HG03045 (cell line): ENCODE measurements around the gene ABHD5.

Experiments
- ATAC-seq: cut with Tn5 transposase; IDR thresholded peaks from one replicate; pipeline ENCODE4 v1.9.1; 2021; ENCODE audit warnings: mild to moderate bottlenecking, moderate library complexity; ENCODE audit not compliant: unreplicated experiment

Gene ABHD5

DNA sequence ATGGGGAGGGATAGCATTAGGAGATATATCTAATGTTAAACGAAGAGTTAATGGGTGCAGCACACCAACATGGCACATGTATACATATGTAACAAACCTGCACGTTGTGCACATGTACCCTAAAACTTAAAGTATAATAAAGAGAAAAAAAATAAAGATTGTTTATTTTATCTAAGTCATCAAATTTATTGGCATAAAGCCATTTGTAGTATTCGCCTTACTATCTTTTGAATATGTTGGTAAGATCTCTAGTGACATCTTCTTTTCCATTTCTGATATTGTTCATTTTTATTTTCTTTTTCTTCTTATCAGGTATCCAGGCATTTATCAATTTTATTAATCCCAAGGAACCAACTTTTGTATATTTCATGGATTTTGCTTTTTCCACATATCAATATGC is 5.8 kb upstream of the ABHD5 start:
- no peak for ATAC-seq

DNA sequence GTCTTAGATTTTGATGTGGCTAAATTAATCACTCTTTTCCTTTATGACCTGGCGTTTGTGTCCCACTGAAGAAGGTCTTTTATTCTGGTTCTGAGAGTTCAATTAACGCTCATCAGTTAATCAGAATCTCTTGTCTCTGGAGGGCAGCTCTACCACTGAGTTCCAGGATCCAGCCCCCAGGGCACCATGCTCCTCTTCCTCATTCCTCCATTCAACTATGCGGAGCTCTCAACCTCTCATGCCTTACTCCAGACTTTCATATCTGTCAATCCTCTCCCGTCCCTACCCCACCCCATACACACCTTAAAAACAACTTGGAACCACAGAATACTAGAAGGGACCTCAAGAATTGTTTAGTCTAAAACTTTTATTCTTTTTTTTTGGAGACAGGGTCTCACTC is 4.8 kb upstream of the ABHD5 start:
- no peak for ATAC-seq

DNA sequence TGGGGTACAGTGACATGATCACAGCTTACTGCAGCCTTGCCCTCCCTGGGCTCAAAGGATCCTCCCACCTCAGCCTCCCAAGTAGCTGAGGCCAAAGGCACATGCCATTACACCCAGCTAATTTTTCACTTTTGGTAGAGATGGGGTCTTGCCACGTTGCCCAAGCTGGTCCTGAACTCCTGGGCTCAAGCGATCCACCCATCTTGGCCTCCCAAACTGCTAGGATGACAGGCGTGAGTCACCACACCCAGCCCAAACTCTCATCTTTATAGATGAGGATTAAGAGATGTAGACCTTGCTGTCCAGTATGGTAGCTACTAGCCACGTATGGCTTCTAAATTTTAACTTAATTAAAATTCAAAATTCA is 4.4 kb upstream of the ABHD5 start:
- ATAC-seq, result no peak

DNA sequence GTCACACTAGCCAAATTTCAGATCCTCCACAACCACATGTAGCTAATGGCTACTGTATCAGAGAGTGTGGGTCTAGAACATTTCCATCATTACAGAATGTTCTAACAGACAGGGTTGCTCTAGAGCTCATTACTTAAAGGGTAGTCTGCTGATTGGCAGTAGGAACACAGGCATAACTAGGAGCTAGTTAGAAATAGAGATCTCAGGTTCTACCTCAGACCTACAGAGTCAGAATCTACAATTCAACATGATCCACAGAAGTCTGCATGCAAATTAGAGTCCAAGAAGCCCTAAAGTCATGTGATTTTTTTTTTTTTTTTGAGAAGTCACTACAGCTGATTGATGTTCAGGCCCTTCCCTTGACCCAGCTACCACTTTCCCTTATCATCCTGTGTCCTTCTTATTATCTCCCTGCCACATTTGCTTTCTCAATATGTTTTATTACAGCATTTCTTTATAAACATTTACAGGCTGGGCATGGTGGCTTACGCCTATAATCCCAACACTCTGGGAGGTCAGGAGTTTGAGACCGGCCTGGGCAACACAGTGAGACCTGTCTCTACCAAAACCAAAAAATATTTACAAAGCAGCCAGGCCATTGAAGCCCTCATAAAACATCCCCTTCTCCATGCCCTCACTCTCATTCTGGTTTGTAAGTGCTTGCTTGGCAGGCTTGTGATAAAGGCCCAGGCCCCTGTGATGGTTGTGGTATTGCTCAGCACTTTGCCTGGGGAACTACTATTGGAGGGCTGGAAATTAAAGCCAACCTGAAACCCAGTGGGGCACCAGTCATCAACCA is 3.8 kb upstream of the ABHD5 start:
- ATAC-seq, result no peak

DNA sequence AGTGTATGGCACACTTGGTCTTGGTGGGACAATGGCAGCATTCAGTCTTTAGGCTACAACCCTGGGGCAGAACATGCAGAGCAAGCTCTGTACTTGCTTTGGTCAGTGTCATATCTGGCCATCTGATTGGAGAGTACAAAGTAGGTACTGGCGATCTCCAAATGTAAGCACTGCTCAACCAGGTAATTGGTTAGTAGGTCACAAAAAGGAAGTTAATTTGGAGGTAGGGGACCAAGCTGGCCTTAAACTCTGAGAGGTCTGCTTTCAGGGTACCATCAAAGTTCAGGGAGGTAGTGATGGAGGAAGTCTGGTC is 3.3 kb upstream of the ABHD5 start:
- no peak for ATAC-seq

DNA sequence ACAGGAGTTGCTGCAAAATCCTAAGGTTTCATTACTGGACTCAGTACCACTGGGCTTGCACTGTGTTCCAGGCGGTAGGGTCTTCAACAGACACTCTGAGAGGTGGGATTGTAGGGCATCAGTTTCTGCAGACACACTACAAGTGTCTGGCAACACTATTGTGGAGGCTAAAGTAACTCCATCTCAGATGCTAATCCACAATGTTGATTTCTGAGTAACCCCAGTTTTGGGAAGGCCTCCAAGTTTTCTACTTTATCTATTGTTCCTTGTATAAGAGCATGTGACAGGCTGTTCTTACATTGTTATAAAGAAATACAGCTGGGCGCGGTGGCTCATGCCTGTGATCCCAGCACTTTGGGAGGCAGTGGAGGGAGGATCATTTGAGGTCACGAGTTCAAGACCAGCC is 2.5 kb upstream of the ABHD5 start:
- ATAC-seq, result no peak

DNA sequence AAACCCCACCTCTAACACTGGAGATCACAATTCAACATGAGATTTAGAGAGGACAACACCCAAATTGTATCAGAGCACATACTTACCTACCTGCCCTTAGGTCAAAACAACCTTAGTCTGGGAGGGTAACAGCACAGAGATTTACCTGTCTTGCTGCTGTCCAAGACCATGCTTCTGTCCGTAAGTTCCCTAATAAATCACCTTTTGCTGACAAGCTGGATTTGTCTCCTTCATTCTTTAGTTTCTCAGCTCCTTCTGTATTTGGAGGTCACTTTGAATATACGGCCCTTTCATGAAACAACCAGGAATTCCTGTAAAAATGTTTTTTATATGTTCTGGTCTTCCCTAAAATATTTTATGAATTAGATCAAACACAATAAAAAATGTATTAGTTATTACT is 1.6 kb upstream of the ABHD5 start:
- no peak for ATAC-seq

DNA sequence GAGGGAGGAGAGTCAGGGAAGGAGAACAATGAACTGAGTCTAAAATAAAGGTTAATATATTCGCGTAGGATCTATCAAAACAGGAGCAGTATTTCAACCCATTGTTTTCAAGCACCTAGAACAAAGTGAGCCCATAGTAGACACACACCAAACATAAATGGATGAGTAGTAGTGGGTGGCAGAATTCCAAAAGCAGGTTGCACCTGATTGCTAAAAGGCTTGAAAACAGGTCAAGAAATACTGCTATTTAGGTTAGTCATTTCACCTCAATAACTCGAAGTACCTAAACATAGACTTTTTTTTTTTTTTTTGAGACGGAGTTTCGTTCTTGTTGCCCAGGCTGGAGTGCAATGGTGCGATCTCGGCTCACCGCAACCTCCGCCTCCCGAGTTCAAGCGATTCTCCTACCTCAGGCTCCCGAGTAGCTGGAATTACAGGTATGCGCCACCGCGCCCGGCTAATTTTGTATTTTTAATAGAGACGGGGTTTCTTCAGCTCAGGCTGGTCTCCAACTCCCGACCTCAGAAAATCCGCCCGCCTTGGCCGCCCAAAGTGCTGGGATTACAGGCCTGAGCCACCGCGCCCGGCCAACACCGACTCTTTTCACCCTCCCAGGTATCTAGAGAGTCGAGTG is 855 bp upstream of the ABHD5 start:
- ATAC-seq, result peak; percentile 22

DNA sequence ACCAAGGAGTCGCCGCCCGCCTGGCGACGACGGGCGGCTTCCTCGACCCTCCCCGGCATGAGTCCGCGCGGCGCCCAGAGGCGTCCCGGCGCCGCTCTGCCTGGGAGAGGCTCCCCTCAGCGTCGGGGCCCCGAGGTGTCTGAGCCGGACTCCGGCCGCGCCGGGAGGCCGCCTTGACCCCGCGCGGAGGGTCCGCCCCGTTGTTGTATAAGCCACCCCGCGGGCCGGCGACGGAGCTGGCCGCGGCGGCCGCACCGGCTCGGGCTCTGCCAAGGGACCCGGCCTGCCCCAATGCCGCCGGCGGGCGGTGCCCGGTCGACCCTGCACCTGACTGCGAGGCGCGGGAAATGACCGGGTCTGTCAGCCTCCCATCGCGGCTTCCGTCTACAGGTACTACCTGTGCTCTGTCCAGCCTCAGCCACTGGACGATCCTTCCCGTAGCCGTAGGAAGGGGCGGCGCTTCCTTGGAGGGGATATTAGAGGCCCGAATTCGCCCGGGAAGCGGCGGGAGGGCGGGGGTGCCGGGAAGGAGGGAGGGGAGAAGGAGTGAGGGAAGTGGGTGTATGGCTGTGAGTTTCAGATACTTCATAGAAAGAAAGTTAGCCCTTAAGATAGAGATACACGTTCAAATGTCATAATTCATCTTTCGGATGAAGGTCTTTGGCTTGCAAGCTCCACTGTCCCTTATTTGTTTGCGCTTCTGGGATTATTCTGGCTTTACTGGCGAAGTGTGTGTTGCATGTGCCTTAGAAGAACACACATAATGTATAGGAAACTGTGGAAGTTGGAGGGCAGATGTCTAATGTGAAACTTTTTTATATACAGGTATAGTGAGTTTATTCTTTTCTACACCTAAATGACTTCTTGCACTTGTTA is 620 bp downstream of the ABHD5 start:
- peak; percentile 37 for ATAC-seq

DNA sequence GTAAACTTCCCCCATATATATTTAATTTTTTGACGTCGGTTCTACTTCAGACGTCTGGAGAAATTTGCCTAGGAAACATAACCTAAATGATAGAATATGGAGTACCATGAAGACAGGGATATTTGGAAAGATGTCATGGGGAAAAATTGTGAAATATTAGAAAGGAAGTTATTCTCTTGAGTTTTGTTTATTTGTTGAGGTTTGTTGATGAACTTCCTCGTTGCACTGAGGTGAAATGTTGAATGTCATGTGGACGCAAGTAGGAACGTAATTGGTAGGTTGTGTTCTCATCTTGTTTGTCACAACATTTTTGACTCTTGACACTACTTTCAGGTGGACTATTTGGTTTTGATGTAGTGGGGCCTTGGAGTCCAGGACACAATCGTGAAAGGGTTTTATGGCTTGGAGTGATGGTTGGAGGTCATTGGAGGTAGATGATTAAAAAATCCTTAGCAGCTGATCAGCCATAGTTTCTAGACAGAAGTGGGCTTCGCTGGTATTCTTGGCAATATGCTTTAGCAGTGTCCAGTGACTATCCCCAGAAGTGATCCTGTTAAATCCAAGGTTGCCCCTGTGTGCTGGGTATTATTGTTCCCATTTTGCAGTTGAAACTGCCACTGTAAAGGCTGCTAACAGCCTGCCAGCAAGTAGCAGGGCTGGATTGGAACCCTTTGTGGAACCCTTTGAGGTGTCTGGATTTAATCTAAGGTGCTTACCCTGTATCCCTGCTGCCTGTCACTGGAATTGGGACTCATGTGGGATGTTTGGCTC is 1.5 kb downstream of the ABHD5 start:
- ATAC-seq, result no peak

DNA sequence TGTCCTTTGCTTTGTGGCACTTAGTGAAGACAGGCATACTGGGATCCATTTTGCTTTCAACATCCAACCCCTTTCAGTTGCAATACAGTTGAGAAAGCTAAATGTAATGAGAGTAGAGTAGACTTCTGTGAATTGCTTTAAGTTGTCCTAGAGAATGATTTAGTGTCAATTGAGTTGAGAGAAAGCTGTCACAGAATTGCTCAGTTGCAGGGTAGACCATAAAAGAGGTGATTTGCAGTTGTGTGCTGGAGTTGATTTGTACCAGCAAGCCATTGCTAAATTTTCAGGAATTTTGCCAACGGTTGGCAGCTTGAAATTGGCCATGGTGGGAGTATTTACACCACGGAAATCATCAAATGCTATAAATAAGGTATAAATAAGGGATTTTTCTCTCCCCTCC is 2.2 kb downstream of the ABHD5 start:
- no peak for ATAC-seq

DNA sequence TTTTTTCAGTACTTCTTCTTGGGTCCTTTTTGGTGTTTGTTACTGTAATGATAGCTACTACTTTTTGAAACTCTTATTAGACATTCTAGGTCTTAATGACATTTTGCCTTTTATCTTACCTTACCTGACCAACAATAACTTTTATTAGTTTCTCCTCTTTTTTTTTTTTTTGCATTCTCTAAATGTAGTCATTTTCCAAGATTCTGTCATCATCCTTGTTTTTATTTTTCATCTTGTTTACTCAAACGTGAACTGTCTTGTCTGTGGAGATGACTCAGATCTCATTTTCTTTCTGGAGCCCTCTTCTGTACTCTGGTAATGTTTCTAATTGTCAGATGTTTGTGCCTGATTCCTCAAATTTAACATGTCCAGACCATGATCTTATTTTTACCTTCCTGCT is 2.9 kb downstream of the ABHD5 start:
- no peak for ATAC-seq

DNA sequence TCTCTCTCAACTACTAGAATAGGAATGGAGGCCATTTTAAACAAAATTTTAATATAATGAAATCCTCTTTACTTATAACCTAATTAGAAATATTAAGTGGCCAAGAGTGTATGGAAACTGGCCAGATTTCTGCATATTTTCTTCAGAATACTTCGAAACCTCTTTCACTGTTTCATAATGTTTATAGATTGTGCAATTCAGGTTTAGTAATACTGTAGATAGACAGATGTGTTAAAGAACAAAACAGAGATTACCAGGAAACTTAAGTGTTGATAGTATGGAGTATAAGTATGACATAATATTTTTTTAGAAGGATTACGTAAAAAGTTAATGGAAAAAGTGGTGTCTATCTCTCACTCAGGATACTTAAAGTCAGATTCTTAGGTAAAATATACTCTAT is 4.7 kb downstream of the ABHD5 start:
- ATAC-seq, result no peak

DNA sequence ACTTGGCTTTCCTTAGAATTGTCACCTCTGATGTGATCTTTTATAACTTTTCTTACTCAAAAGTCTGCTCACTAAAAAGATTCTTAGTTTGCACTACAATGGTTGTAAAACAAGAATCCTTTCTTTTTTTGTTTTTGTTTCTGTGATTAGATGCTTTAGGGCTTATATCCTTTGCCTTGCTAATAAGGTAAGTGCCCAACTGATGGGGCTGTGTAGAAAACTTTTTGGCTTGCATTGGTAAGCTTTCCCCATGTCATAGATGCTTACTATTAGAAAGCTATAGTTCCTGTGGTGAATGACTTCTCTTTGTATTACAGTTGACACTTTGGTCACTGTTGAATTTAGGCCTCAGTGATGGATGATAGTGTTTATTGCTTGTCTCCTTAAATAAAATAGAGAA is 5.1 kb downstream of the ABHD5 start:
- ATAC-seq, result no peak

DNA sequence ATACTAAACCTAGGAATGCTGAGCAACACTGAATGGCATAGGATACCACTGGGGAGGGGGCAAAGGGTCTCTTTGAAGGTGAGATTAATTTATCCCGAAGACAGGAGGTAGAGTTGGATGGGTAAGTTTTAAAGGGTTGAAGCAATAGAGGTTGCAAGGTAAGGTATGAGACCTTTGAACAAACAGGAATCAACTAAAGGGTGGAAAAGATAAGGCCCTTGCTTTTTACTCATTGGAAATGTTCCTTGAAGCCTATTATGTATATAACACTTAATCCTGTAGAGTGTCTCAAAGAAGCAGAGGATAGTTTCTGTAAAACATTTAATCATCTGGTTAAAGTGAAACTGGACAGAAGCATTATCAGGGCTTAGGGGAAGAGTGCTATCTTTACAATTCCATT is 5.7 kb downstream of the ABHD5 start:
- ATAC-seq, result no peak

DNA sequence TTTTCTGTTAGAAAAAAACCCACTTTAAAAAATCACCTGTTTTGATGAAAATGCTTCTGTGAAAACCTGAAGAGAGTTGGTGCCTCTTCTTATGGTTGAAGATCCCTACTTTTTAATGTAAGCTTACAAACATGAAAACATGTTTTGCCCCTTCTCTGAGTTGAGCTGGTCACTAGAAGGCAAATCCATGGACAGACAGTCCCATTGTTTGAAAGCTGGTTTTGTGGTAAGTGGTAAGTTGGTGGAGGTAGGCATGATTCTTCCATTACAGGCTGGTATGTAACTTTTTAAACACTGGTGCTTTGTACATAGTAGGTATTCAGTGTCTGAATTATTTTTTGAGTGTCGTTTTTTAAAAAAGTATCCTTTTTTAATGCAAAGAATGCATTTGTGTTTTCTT is 6.1 kb downstream of the ABHD5 start:
- ATAC-seq, result no peak

DNA sequence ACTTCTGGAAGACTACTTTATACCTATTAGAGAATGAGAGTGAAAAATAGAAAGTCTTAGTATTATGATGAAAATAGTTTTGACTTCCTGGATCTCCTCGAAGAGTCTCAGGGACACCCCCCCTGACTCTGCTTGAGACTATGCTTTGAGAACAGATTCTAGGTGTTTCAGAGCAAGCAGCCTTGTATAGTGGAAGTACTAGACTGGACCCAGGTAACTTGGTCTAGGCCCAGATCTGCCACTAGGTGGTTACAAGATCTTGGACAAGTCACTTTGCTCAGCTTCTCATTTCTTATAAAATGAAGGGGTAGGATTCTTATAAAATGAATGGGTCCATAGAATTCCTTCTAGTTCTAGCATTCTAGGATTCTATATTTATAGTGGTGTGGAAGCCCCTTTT is 9.1 kb downstream of the ABHD5 start:
- ATAC-seq, result peak; percentile 81

DNA sequence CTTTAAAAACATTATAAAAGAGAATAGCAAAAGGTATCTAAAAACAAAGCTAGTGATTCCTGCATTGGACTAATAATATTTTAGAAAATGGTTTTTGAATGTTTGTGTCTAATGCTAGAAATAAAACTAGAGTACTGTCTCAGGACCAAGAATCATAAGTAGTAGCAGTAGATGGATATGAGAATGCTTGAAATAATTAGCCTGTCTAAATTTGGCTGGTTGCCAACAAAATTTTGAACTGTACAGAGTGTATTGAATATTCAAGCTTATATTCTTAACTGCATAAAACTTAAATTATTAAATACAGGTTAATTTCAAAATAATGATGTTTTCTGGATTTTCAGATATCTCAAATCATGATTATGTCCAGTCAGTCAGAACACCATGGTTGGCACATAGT is 14.0 kb downstream of the ABHD5 start:
- no peak for ATAC-seq

DNA sequence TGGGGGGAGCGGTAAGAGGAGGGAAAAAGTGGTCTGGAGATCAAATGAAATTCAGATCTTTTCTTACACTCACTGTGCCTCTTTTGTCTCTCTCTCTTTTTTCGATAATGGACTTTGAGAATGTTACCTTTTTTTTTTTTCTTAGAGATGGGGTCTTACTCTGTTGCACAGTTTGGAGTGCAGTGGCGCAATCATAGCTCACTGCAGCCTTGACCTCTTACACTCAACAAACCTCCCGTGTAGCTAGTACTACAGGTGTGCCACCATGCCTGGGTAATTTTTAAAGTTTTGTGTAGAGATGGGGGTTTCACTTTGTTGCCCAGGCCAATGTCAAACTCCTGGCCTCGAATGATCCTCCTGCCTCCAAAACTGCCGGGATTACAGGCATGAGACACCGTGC is 15.6 kb downstream of the ABHD5 start:
- no peak for ATAC-seq

DNA sequence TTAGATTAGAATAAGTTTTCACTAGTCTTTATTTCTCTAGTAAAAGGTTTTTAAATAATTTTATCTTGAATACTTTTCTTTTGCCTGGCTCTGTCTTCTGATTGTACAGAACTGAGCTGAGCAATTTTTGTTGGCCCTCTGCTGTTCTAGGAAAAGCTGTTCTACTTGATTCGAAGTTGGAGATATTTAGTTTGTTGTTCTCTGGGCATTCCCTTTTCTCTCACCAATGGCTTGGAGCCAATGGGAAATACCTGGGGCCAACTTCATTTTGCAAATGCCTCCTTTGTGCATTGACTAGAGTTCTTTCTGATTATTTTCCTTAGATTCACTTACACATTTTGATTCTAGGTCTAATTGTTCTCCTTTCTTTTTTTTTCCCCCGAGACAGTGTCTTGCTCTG is 16.5 kb downstream of the ABHD5 start:
- no peak for ATAC-seq

DNA sequence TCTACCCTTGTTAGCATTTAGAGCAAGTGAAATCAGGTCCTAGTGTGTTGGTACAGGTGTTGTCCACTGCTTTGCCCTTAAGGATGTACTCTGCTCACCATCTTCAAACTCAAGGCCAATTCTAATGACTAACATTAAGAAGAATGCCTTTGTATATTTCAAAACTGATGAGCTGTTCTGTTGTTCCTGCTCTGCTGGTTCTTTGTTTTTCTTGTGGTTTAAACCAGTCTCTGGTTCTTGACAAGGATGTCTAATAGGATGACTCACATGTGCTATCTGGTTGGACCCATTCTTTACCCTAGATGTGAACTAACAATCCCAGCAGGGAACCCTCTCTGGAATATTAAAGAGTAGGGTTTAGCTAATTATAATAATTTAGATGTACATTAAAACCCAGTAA is 17.3 kb downstream of the ABHD5 start:
- no peak for ATAC-seq
